DOHH2 (cell line): ENCODE data around the gene TMEM170A.
A peak's percentile ranks its signal among the peaks of the same experiment; 100 is the strongest.
"Not testable (repeated sequence)": the region's sequence is repeated elsewhere in the genome, so short reads cannot be mapped to it uniquely, and the experiment has no call there.

ENCODE experiments used
- H3F3A ChIP-seq: fragments of 200-600 bp; sonication (generic), shearing (Covaris generic); 2 replicates; pipeline ENCODE4 v1.6.0; 2016; ENCODE audit warnings: antibody characterized with exemption, mild to moderate bottlenecking; ENCODE audit not compliant: control insufficient read depth, insufficient read depth
- H3K27ac ChIP-seq: fragments of 200-600 bp; sonication (generic); 2 replicates; pipeline ENCODE4 v1.5.1; 2014; ENCODE audit warnings: low read depth, mild to moderate bottlenecking, low read length, moderate library complexity
- H3K27me3 ChIP-seq: fragments of 200-600 bp; sonication (generic); 2 replicates; pipeline ENCODE4 v1.6.1; 2014; ENCODE audit warnings: mild to moderate bottlenecking, low read length, mixed read lengths; ENCODE audit not compliant: control insufficient read depth
- H3K36me3 ChIP-seq: fragments of 200-600 bp; sonication (generic); 2 replicates; pipeline ENCODE4 v1.6.1; 2014; ENCODE audit warnings: mild to moderate bottlenecking, low read length, moderate library complexity, mixed read lengths; ENCODE audit not compliant: control insufficient read depth
- H3K4me1 ChIP-seq: fragments of 200-600 bp; sonication (generic); 2 replicates; pipeline ENCODE4 v1.6.1; 2014; ENCODE audit warnings: mild to moderate bottlenecking, low read length, mixed read lengths; ENCODE audit not compliant: control insufficient read depth
- H3K4me2 ChIP-seq: fragments of 200-600 bp; sonication (generic); 2 replicates; pipeline ENCODE4 v1.6.0; 2014; ENCODE audit warnings: mild to moderate bottlenecking, low read length, moderate library complexity
- H3K4me3 ChIP-seq: fragments of 200-600 bp; sonication (generic); 2 replicates; pipeline ENCODE4 v1.5.1; 2014; ENCODE audit warnings: mild to moderate bottlenecking, low read length, mixed read lengths
- H3K79me2 ChIP-seq: fragments of 200-600 bp; sonication (generic); 2 replicates; pipeline ENCODE4 v1.6.1; 2014; ENCODE audit warnings: mild to moderate bottlenecking, low read length, mixed read lengths; ENCODE audit not compliant: control insufficient read depth
- H3K9me2 ChIP-seq: fragments of 200-600 bp; sonication (generic); replicated peaks from 2 replicates; pipeline ENCODE4 v1.6.1; 2014; ENCODE audit warnings: mild to moderate bottlenecking, low read length, mixed read lengths; ENCODE audit not compliant: control insufficient read depth
- H3K9me3 ChIP-seq: fragments of 200-600 bp; sonication (generic); 2 replicates; pipeline ENCODE4 v1.6.1; 2014; ENCODE audit warnings: antibody characterized with exemption, low read length, mixed read lengths; ENCODE audit not compliant: control insufficient read depth, insufficient read depth
- H4K20me1 ChIP-seq: fragments of 200-600 bp; sonication (generic); 2 replicates; pipeline ENCODE4 v1.6.0; 2014; ENCODE audit warnings: low read depth, mild to moderate bottlenecking, antibody characterized with exemption, low read length, moderate library complexity; ENCODE audit not compliant: control insufficient read depth, insufficient read depth
- EZH2phosphoT487 ChIP-seq: fragments of 200-600 bp; sonication (generic); IDR thresholded peaks from 2 replicates; pipeline ENCODE4 v1.6.1; 2017; ENCODE audit warnings: borderline replicate concordance, mild to moderate bottlenecking, antibody characterized with exemption, low read length, moderate library complexity, mixed read lengths
- TF ChIP-seq, protein P1 (sequence below): fragments of 200-600 bp; sonication (generic); IDR thresholded peaks from one replicate; pipeline ENCODE4 v1.5.1; 2014; ENCODE audit warnings: antibody characterized with exemption, mild to moderate bottlenecking, low read depth, low read length; ENCODE audit not compliant: poor library complexity, severe bottlenecking

The TMEM170A gene

DNA sequence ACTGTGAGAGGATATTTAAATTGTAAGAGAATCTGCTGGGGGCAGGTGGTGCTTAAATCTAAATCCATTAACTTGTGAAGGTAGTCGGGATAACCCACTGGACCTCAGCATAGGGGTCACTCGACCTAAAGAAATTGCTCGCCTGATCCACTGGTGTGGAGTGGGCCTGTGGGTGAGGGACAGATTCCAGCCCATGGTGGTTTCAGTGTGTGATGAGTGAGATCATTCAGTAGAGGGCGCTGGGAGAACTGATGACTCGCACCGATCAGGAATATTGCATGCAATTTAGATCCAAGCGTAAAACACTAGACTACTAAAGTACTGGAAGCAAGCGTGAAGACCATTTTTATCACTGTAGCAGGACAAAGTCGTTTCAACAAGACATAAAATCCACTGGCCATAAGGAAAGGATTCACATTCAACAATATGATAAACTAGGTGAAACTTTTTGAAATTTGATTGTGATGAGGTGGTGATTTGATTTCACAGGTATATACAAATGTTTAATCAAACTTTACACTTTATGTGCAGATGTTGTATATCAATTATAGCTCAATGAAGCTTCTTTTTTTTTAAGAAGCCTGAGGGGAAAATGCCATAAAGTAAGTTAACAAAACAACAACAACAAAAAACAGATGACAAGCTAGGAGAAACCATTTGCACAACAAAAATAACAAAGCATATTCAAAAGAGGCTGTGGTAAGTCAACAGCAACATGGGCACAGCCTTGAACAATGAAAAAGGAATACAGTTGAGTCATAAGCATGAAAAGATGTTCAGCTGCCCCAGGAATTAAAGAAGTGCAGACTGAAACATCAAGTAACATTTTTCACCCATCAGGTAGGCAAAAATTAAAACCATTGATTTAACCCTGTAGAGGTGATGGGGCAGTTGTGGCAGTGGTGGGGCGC is 7.5 kb upstream of the TMEM170A start:
- no peak for TF ChIP-seq EZH2phosphoT487
- TF ChIP-seq, protein P1, sequence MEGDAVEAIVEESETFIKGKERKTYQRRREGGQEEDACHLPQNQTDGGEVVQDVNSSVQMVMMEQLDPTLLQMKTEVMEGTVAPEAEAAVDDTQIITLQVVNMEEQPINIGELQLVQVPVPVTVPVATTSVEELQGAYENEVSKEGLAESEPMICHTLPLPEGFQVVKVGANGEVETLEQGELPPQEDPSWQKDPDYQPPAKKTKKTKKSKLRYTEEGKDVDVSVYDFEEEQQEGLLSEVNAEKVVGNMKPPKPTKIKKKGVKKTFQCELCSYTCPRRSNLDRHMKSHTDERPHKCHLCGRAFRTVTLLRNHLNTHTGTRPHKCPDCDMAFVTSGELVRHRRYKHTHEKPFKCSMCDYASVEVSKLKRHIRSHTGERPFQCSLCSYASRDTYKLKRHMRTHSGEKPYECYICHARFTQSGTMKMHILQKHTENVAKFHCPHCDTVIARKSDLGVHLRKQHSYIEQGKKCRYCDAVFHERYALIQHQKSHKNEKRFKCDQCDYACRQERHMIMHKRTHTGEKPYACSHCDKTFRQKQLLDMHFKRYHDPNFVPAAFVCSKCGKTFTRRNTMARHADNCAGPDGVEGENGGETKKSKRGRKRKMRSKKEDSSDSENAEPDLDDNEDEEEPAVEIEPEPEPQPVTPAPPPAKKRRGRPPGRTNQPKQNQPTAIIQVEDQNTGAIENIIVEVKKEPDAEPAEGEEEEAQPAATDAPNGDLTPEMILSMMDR: peak; percentile 80
- Histone ChIP-seq H3K27me3 (no peaks in the 10 kb centered on the region), H4K20me1 (no peaks in the 10 kb centered on the region), H3K79me2 (no peaks in the 10 kb centered on the region), H3K4me3 (no peak overlapping the region), H3K9me2 (no peaks in the 10 kb centered on the region), H3K27ac (no peak overlapping the region), H3K9me3 (no peaks in the 10 kb centered on the region), H3K4me2 (no peak overlapping the region), H3K36me3 (no peaks in the 10 kb centered on the region), H3K4me1 (peaks cover 4% of the 10 kb centered on the region), H3F3A (no peaks in the 10 kb centered on the region)

GRCh38 chr16:75466760-75467159 is 2.3 kb upstream of the TMEM170A start:
- TF ChIP-seq EZH2phosphoT487: no peak
- TF ChIP-seq, protein P1: no peak
- Histone ChIP-seq H4K20me1 (peaks cover 1% of the 10 kb centered on the region), H3K27ac (no peak overlapping the region), H3K9me2 (no peaks in the 10 kb centered on the region), H3K79me2 (peaks cover 24% of the 10 kb centered on the region), H3K4me2 (no peak overlapping the region), H3K27me3 (no peaks in the 10 kb centered on the region), H3K4me3 (no peak overlapping the region), H3K4me1 (peaks cover 12% of the 10 kb centered on the region), H3K36me3 (no peaks in the 10 kb centered on the region), H3F3A (no peaks in the 10 kb centered on the region), H3K9me3 (no peaks in the 10 kb centered on the region)

GRCh38 chr16:75463389-75464121 is 934 bp downstream of the TMEM170A start:
- Histone ChIP-seq H3K79me2 (peaks cover 53% of the 10 kb centered on the region), H3K4me3 (peak overlapping the region; percentile 89), H3K4me2 (peak overlapping the region; percentile 88)
- not testable (repeated sequence) for H3K4me1 ChIP-seq, H3K27ac ChIP-seq, H3F3A ChIP-seq, H3K9me2 ChIP-seq, H3K36me3 ChIP-seq, H3K27me3 ChIP-seq, H3K9me3 ChIP-seq, H4K20me1 ChIP-seq

- H3K4me3 ChIP-seq: peak overlapping the region; percentile 89
- no peaks in the 10 kb centered on the region for H3K27me3 ChIP-seq
- H3K4me2 ChIP-seq: peak overlapping the region; percentile 88
- no peaks in the 10 kb centered on the region for H3K9me2 ChIP-seq
- peaks cover 3% of the 10 kb centered on the region; the same call in 1 of the 2 replicates for H3K36me3 ChIP-seq
- no peaks in the 10 kb centered on the region for H3K9me3 ChIP-seq
- peaks cover 8% of the 10 kb centered on the region for H3K4me1 ChIP-seq
- no peaks in the 10 kb centered on the region for H3F3A ChIP-seq
- H3K79me2 ChIP-seq: peaks cover 60% of the 10 kb centered on the region
- no peak for TF ChIP-seq EZH2phosphoT487
- TF ChIP-seq, protein P1: no peak
- H4K20me1 ChIP-seq: peaks cover 6% of the 10 kb centered on the region
- no peak overlapping the region for H3K27ac ChIP-seq
These were observed 1.7 kb downstream of the TMEM170A start for GRCh38 chr16:75462806-75463205.
